SJCRH30 (cell line): ENCODE measurements around the gene KCNIP3. TPM values are rescaled to one million over a fixed set of nuclear protein-coding genes. Genes with fewer than 3 reads are reported as not detected.
A peak's percentile ranks its signal among the peaks of the same experiment; 100 is the strongest.

Experiments used
- DNase-seq, 2 experiments: peaks; one replicate each; pipeline ENCODE4 v3.0.0-alpha.2; 2015 to 2020
- H3K27ac ChIP-seq: fragments of 250-450 bp; sonication (Bioruptor Pico); 2 replicates; pipeline ENCODE4 v1.5.1; 2020; ENCODE audit warnings: mild to moderate bottlenecking, moderate library complexity
- H3K27me3 ChIP-seq: fragments of 250-450 bp; sonication (Bioruptor Pico); 2 replicates; pipeline ENCODE4 v1.5.1; 2020; ENCODE audit warnings: mild to moderate bottlenecking, moderate library complexity
- H3K36me3 ChIP-seq: fragments of 250-450 bp; sonication (Bioruptor Pico); 2 replicates; pipeline ENCODE4 v1.5.1; 2020; ENCODE audit warnings: mild to moderate bottlenecking, moderate library complexity
- H3K4me1 ChIP-seq: fragments of 250-450 bp; sonication (Bioruptor Pico); 2 replicates; pipeline ENCODE4 v1.5.1; 2020; ENCODE audit warnings: mild to moderate bottlenecking, moderate library complexity
- H3K4me3 ChIP-seq: fragments of 250-450 bp; sonication (Bioruptor Pico); 2 replicates; pipeline ENCODE4 v1.5.1; 2020; ENCODE audit warnings: mild to moderate bottlenecking, moderate library complexity
- H3K9me3 ChIP-seq: fragments of 250-450 bp; sonication (Bioruptor Pico); replicated peaks from 2 replicates; pipeline ENCODE4 v1.5.1; 2020; ENCODE audit warnings: mild to moderate bottlenecking, moderate library complexity
- total RNA-seq: library from RNA; depleted of rRNA; stranded (reverse); fragments of >200 nt; shearing (Covaris generic); gene quantifications from 2 replicates; pipeline ENCODE4 v1.2.3, GENCODE V29; 2014

The KCNIP3 gene
- total RNA-seq, 1 experiment from 2014 or later: not detected

- peak in 1 of 2 experiments; percentile 2 for DNase-seq
- no peak overlapping the region for H3K4me3 ChIP-seq
- no peaks in the 10 kb centered on the region for H3K9me3 ChIP-seq
- H3K36me3 ChIP-seq: no peaks in the 10 kb centered on the region
- no peaks in the 10 kb centered on the region for H3K27me3 ChIP-seq
- peaks cover 9% of the 10 kb centered on the region; the same call in 1 of the 2 replicates for H3K4me1 ChIP-seq
- H3K27ac ChIP-seq: no peak overlapping the region
Observed at GRCh38 chr2:95270541-95271081, 26.5 kb upstream of the KCNIP3 start.

DNA sequence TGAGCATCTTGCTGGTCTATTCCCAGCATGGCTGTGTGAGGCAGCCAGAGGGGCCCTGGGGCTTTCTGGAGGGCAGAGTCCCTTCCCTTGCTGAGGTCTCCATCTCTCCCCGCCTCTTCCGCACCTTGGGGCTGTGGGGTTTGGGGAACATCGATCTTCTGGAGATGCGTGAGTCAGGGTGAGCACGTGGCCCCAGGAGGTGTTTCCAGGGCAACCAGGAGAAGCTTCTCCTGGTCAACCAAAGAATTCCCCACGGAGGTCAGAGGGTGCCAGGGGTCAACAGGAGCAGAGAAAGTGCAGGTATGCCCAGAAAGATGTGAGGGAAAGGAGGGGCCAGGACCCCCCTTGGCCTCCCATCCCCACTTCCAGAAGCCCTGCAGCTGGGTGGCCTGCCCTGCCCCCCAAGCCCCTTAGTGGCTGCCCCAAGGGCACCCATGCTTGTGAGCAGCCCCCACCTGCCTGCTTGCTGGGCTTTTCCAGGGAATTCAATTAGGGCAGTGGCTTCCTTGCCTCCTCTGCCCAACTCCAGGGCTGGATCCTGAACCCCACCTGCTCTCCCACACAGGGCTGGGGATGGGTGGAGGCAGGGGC, 25.7 kb upstream of the KCNIP3 start:
- H3K9me3 ChIP-seq: no peaks in the 10 kb centered on the region
- no peak overlapping the region for H3K4me3 ChIP-seq
- H3K36me3 ChIP-seq: no peaks in the 10 kb centered on the region
- peaks cover 9% of the 10 kb centered on the region; the same call in 1 of the 2 replicates for H3K4me1 ChIP-seq
- H3K27ac ChIP-seq: no peak overlapping the region
- H3K27me3 ChIP-seq: no peaks in the 10 kb centered on the region
- no peak for DNase-seq

DNA sequence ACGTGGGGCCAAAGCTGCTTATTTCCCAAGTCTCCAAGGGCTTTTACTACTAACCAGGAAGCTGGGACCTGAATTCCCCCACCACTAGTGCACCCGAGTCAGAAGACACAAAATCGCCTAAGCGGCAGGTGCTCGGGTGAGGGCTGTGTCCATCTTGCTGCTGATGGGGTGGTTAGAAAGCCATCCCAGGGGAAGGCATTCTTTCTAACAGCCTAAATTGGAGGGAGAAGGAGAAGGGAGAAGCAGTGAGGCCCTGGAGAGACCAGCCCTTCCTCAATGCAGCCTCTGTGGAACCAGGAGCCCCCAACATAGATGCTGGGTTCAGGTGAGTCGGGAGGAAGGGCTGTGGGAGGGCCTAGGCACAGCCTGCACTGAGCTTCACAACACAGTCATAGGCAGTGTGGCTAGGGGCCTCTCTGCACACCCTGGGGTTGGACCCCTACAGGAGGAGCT, 24.8 kb upstream of the KCNIP3 start:
- Histone ChIP-seq H3K36me3 (no peaks in the 10 kb centered on the region), H3K4me1 (peaks cover 9% of the 10 kb centered on the region; the same call in 1 of the 2 replicates), H3K4me3 (no peak overlapping the region), H3K27ac (no peak overlapping the region), H3K9me3 (no peaks in the 10 kb centered on the region), H3K27me3 (no peaks in the 10 kb centered on the region)
- no peak for DNase-seq

DNA sequence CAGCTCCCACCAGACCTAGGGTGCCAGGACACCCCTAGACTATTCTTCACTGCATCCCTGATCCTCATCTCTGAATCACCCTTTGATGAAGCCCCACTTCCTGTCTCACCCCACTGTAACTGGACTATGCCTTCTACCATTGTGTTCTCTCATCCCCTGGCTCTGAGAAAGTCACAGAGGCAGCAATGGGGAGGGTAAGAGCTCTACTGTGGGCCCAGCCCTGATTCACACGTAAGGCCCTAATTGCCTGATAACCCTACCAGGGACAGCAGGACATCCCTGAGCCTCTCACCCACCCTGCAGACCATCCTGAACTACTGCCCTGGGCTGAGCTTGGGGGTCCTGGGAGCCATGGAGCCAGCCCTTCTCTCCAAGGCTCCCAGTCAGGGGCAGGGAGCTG, 24.4 kb upstream of the KCNIP3 start:
- Histone ChIP-seq H3K27me3 (no peaks in the 10 kb centered on the region), H3K4me3 (no peak overlapping the region), H3K36me3 (no peaks in the 10 kb centered on the region), H3K9me3 (no peaks in the 10 kb centered on the region), H3K27ac (no peak overlapping the region), H3K4me1 (peaks cover 8% of the 10 kb centered on the region; the same call in 1 of the 2 replicates)
- DNase-seq: no peak

GRCh38 chr2:95273566-95274290, 23.4 kb upstream of the KCNIP3 start:
- no peaks in the 10 kb centered on the region for H3K36me3 ChIP-seq

GRCh38 chr2:95274291-95275150, 22.6 kb upstream of the KCNIP3 start, which contains the start of gene PROM2:
Gene PROM2 (plus strand): TSS chr2:95274449. CDS start chr2:95274586, 137 bp downstream.
- DNase-seq: peak in 1 of 2 experiments; percentile 1
- H3K36me3 ChIP-seq: no peaks in the 10 kb centered on the region
- H3K4me3 ChIP-seq: no peak within 1 kb of the TSS
- no peaks in the 10 kb centered on the region for H3K9me3 ChIP-seq
- H3K27me3 ChIP-seq: no peaks in the 10 kb centered on the region
- H3K27ac ChIP-seq: no peak within 1 kb of the TSS
- no peaks in the 10 kb centered on the region for H3K4me1 ChIP-seq

More at GRCh38 chr2:95273566-95274290, 23.4 kb upstream of the KCNIP3 start:
- DNase-seq: no peak
- H3K27me3 ChIP-seq: no peaks in the 10 kb centered on the region
- no peaks in the 10 kb centered on the region; the same call in 1 of the 2 replicates for H3K4me1 ChIP-seq
- no peaks in the 10 kb centered on the region for H3K9me3 ChIP-seq
- H3K4me3 ChIP-seq: no peak overlapping the region
- H3K27ac ChIP-seq: no peak overlapping the region

DNA sequence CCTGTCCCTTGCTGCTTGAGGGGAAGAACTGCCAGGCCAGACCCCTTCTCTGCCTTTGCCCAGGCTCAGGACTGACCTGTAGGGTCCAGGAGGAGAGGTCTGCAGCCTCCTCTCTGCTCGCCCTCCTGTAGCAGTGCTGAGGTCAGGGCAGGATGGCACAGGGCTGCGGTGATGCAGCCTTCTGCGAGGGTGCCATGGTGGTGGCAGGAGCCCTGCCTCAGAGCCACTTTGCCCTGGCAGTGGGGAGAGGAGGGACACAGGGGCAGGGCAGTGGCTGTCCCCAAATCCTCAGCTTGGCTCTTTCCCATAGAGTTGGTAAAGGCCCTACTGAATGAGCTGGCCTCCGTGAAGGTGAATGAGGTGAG, 22.0 kb upstream of the KCNIP3 start:
- no peaks in the 10 kb centered on the region for H3K4me1 ChIP-seq
- no peaks in the 10 kb centered on the region for H3K36me3 ChIP-seq
- DNase-seq: no peak
- no peaks in the 10 kb centered on the region for H3K27me3 ChIP-seq
- H3K4me3 ChIP-seq: no peak overlapping the region
- H3K27ac ChIP-seq: no peak overlapping the region
- H3K9me3 ChIP-seq: no peaks in the 10 kb centered on the region

DNA sequence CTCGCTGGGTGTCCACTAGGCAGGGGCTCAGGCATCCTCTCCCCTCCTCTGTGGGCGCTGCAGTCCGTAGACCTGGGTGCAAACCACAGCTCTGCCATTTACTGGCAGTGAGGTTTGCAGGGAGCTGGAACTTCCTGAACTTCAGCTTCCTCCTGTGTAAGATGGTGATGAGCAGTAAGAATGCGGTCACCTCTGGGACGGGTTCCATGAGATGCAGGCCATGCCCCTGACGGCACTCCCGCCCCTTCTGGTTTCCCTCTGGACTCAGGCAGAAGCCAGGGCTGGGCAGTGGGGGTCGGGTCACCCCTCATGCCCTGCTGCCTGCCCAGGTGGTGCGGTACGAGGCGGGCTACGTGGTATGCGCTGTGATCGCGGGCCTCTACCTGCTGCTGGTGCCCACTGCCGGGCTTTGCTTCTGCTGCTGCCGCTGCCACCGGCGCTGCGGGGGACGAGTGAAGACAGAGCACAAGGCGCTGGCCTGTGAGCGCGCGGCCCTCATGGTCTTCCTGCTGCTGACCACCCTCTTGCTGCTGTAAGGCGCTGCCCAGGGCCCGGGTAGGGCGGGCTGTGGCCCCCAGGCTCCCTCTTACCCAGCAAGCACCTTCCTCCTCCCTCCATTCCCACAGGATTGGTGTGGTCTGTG, 21.4 kb upstream of the KCNIP3 start:
- no peaks in the 10 kb centered on the region for H3K36me3 ChIP-seq
- no peak overlapping the region for H3K27ac ChIP-seq
- H3K4me1 ChIP-seq: no peaks in the 10 kb centered on the region
- no peak for DNase-seq
- H3K27me3 ChIP-seq: no peaks in the 10 kb centered on the region
- no peaks in the 10 kb centered on the region for H3K9me3 ChIP-seq
- H3K4me3 ChIP-seq: no peak overlapping the region

DNA sequence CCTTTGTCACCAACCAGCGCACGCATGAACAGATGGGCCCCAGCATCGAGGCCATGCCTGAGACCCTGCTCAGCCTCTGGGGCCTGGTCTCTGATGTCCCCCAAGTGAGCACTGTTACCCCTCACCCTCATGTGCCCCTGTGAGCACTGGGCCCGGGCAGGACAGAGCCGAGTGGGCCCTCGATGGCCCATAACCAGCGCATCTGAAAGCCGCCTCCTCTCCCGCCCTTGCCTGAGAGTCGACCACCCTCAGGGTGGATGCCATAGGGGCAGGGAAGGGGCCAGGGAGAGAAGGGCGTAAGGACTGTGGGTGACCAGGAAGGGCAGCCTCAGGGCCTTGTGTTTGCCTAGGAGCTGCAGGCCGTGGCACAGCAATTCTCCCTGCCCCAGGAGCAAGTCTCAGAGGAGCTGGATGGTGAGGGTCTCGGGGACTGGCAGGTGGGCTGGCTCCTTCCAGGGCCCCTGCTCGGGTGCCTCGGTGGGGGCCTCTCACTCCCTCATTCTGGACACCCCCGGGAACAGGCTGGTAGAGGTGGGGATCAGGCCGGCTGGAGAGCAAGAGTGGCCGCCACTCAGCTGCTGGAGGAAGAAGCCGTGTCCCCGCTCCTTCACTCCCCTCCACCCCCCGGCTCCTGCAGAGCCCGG, 20.8 kb upstream of the KCNIP3 start:
- Histone ChIP-seq H3K36me3 (no peaks in the 10 kb centered on the region), H3K27me3 (no peaks in the 10 kb centered on the region), H3K4me3 (no peak overlapping the region), H3K27ac (no peak overlapping the region), H3K9me3 (no peaks in the 10 kb centered on the region), H3K4me1 (no peaks in the 10 kb centered on the region)
- no peak for DNase-seq

DNA sequence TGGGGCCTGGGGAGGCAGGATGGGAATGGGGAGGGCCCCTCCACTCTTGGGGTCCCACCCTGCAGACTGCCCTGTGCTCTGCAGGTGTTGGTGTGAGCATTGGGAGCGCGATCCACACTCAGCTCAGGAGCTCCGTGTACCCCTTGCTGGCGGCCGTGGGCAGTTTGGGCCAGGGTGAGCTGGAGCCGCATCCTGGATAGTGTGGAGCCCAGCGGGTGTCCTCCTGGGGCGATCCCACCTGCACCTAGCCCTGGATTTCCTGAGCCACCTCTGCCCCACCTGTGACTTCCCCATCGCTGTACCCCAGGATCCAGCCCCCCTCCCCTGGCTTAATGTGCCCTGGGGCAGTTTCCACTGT, 20.3 kb upstream of the KCNIP3 start:
- no peaks in the 10 kb centered on the region for H3K4me1 ChIP-seq
- no peak overlapping the region for H3K27ac ChIP-seq
- H3K9me3 ChIP-seq: no peaks in the 10 kb centered on the region
- H3K4me3 ChIP-seq: no peak overlapping the region
- H3K36me3 ChIP-seq: no peaks in the 10 kb centered on the region
- no peak for DNase-seq
- H3K27me3 ChIP-seq: no peaks in the 10 kb centered on the region

- no peaks in the 10 kb centered on the region for H3K9me3 ChIP-seq
- no peak overlapping the region for H3K27ac ChIP-seq
- H3K27me3 ChIP-seq: no peaks in the 10 kb centered on the region
- no peak for DNase-seq
- H3K4me3 ChIP-seq: no peak overlapping the region
- H3K36me3 ChIP-seq: no peaks in the 10 kb centered on the region
- no peaks in the 10 kb centered on the region for H3K4me1 ChIP-seq
Observed at GRCh38 chr2:95277246-95277906, 19.8 kb upstream of the KCNIP3 start.

- H3K36me3 ChIP-seq: no peaks in the 10 kb centered on the region
- no peaks in the 10 kb centered on the region for H3K4me1 ChIP-seq
- H3K27me3 ChIP-seq: no peaks in the 10 kb centered on the region
- DNase-seq: no peak
- no peaks in the 10 kb centered on the region for H3K9me3 ChIP-seq
- no peak overlapping the region for H3K4me3 ChIP-seq
- H3K27ac ChIP-seq: no peak overlapping the region
Observed at GRCh38 chr2:95278051-95278471, 19.1 kb upstream of the KCNIP3 start.

DNA sequence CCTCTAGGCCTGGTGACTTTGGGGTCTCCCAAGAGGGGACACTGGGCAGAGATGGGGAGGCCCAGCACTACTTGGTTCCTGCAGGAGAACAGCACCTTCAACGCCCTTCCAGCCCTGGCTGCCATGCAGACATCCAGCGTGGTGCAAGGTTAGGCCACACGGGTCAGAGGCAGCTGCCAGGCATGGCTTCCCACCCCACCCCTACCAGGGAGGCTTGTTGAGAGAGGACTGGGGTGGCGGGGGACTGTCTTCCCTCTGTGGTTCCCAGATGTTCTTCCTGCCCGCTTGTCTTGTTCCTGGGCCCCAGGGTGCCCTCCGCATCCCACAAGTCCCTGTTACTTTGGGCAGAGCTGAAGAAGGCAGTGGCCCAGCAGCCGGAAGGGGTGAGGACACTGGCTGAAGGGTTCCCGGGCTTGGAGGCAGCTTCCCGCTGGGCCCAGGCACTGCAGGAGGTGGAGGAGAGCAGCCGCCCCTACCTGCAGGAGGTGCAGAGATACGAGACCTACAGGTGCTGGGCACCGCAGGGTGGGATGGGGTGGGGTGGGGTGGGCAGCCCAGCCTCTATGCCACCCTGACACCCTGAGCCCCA, 18.4 kb upstream of the KCNIP3 start:
- Histone ChIP-seq H3K27ac (no peak overlapping the region), H3K9me3 (no peaks in the 10 kb centered on the region), H3K27me3 (no peaks in the 10 kb centered on the region), H3K4me1 (no peaks in the 10 kb centered on the region), H3K4me3 (no peak overlapping the region), H3K36me3 (no peaks in the 10 kb centered on the region)
- no peak for DNase-seq
